GM23338 (cell line): ENCODE measurements around the gene ATG4A. TPM values are rescaled to one million over a fixed set of nuclear protein-coding genes. Genes with fewer than 3 reads are reported as not detected.

Source experiments
- ATAC-seq: fragments of 200-7000 bp; cut with Tn5 transposase; 3 replicates; pipeline ENCODE4 v1.9.1; 2020
- DNase-seq: peaks from one replicate; pipeline ENCODE4 v3.0.0-alpha.2; 2015; ENCODE audit warnings: low spot score
- H2AFZ ChIP-seq: fragments of 200-600 bp; sonication (generic); 2 replicates; pipeline ENCODE4 v1.8.0; 2016; ENCODE audit warnings: antibody characterized with exemption, mild to moderate bottlenecking, moderate library complexity
- H3F3A ChIP-seq: fragments of 200-600 bp; sonication (generic); replicated peaks from 2 replicates; pipeline ENCODE4 v1.8.0; 2017; ENCODE audit warnings: antibody characterized with exemption, mixed run types, low read depth
- H3K27ac ChIP-seq: fragments of 200-600 bp; sonication (generic); 2 replicates; pipeline ENCODE4 v1.6.1; 2016; ENCODE audit warnings: low read depth
- H3K27me3 ChIP-seq: fragments of 200-600 bp; sonication (generic); 2 replicates; pipeline ENCODE4 v1.8.0; 2016; ENCODE audit warnings: mild to moderate bottlenecking, mixed run types, moderate library complexity; ENCODE audit not compliant: insufficient read depth
- H3K36me3 ChIP-seq: fragments of 200-600 bp; sonication (generic); 2 replicates; pipeline ENCODE4 v1.8.0; 2016; ENCODE audit warnings: mild to moderate bottlenecking; ENCODE audit not compliant: insufficient read depth
- H3K4me1 ChIP-seq: fragments of 200-600 bp; sonication (generic); 2 replicates; pipeline ENCODE4 v1.8.0; 2016; ENCODE audit warnings: mild to moderate bottlenecking, moderate library complexity; ENCODE audit not compliant: insufficient read depth
- H3K4me2 ChIP-seq: fragments of 200-600 bp; sonication (generic); 2 replicates; pipeline ENCODE4 v1.7.1; 2017; ENCODE audit warnings: mixed run types
- H3K4me3 ChIP-seq: fragments of 200-600 bp; sonication (generic); 2 replicates; pipeline ENCODE4 v1.6.1; 2016; ENCODE audit warnings: mixed run types
- H3K79me2 ChIP-seq: fragments of 200-600 bp; sonication (generic); replicated peaks from 2 replicates; pipeline ENCODE4 v1.8.0; 2017; ENCODE audit warnings: mild to moderate bottlenecking; ENCODE audit not compliant: insufficient read depth
- H3K9me2 ChIP-seq: fragments of 200-600 bp; sonication (generic); 2 replicates; pipeline ENCODE4 v1.8.0; 2017; ENCODE audit not compliant: insufficient read depth
- H4K20me1 ChIP-seq: fragments of 200-600 bp; sonication (generic); replicated peaks from 2 replicates; pipeline ENCODE4 v1.8.0; 2017; ENCODE audit warnings: mild to moderate bottlenecking; ENCODE audit not compliant: insufficient read depth
- H3K27ac Mint-ChIP-seq: 2 replicates; pipeline ENCODE4 v1.8.0; 2020; ENCODE audit warnings: inconsistent platforms, mild to moderate bottlenecking, moderate library complexity, mixed read lengths
- H3K27me3 Mint-ChIP-seq: 3 replicates; pipeline ENCODE4 v1.8.0; 2022; ENCODE audit warnings: low read depth, mild to moderate bottlenecking, moderate library complexity, mixed read lengths, inconsistent platforms; ENCODE audit not compliant: insufficient read depth, poor library complexity
- H3K36me3 Mint-ChIP-seq: 3 replicates; pipeline ENCODE4 v1.8.0; 2021; ENCODE audit warnings: low read depth, mild to moderate bottlenecking, inconsistent platforms, moderate library complexity, mixed read lengths
- H3K4me1 Mint-ChIP-seq: 3 replicates; pipeline ENCODE4 v1.8.0; 2020; ENCODE audit warnings: mild to moderate bottlenecking, inconsistent platforms, mixed read lengths
- H3K4me3 Mint-ChIP-seq: 3 replicates; pipeline ENCODE4 v1.8.0; 2021; ENCODE audit warnings: moderate library complexity, mild to moderate bottlenecking, inconsistent platforms, mixed read lengths
- H3K9me3 Mint-ChIP-seq: 3 replicates; pipeline ENCODE4 v1.8.0; 2020; ENCODE audit warnings: moderate library complexity, mild to moderate bottlenecking, inconsistent platforms, mixed read lengths
- CREB1 ChIP-seq: fragments of 250-450 bp; sonication (Bioruptor Pico); IDR thresholded peaks from 2 replicates; pipeline ENCODE4 v1.5.0; 2020; ENCODE audit warnings: low read depth, mild to moderate bottlenecking, moderate library complexity
- EZH2 ChIP-seq: fragments of 200-600 bp; sonication (generic); IDR thresholded peaks from one replicate; pipeline ENCODE4 v1.8.0; 2017; ENCODE audit warnings: antibody characterized with exemption, mild to moderate bottlenecking, low read depth; ENCODE audit not compliant: unreplicated experiment
- EZH2phosphoT487 ChIP-seq: fragments of 200-600 bp; sonication (generic); IDR thresholded peaks from one replicate; pipeline ENCODE4 v1.8.1; 2018; ENCODE audit warnings: antibody characterized with exemption; ENCODE audit not compliant: unreplicated experiment
- JUNB ChIP-seq: IDR thresholded peaks from one replicate; pipeline ENCODE4 v1.6.1; 2016; ENCODE audit warnings: antibody characterized with exemption; ENCODE audit not compliant: unreplicated experiment
- NANOG ChIP-seq: IDR thresholded peaks from 2 replicates; pipeline ENCODE4 v1.6.1; 2016; ENCODE audit warnings: antibody characterized with exemption, borderline replicate concordance
- POLR2AphosphoS5 ChIP-seq: IDR thresholded peaks from 2 replicates; pipeline ENCODE4 v1.6.1; 2016; ENCODE audit warnings: antibody characterized with exemption, low read depth
- STAT1 ChIP-seq: IDR thresholded peaks from one replicate; pipeline ENCODE4 v1.6.1; 2016; ENCODE audit warnings: antibody characterized with exemption; ENCODE audit not compliant: unreplicated experiment
- ZNF114 ChIP-seq: fragments of 250-450 bp; sonication (Bioruptor Pico); IDR thresholded peaks from 2 replicates; pipeline ENCODE4 v1.5.0; 2020; ENCODE audit warnings: mild to moderate bottlenecking, moderate library complexity
- ZNF331 ChIP-seq: fragments of 250-450 bp; sonication (Bioruptor Pico); IDR thresholded peaks from 2 replicates; pipeline ENCODE4 v1.5.0; 2020; ENCODE audit warnings: low read depth, mild to moderate bottlenecking, moderate library complexity
- polyA plus RNA-seq: library from polyadenylated mRNA; unstranded; fragments of >200 nt; fragmentation: Nextera tagmentation; extraction: Ambion mirVana; gene quantifications from 2 replicates; pipeline ENCODE4 v1.2.1, GENCODE V29; 2016
- total RNA-seq: library from RNA; depleted of rRNA; stranded (reverse); fragments of >200 nt; shearing (Covaris generic); gene quantifications from 2 replicates; pipeline ENCODE4 v1.2.3, GENCODE V29; 2014
- TF ChIP-seq, protein P1 (sequence below): IDR thresholded peaks from one replicate; pipeline ENCODE4 v1.6.1; 2018; ENCODE audit warnings: antibody characterized with exemption; ENCODE audit not compliant: unreplicated experiment
- TF ChIP-seq, protein P2 (sequence below), 2 experiments: fragments of 200-600 bp in 1 of 2; sonication (generic) in 1 of 2; conservative IDR thresholded peaks; 2 replicates each; pipeline versions ENCODE4 v1.5.1 to v1.6.1; 2016 to 2017; ENCODE audit warnings: antibody characterized with exemption in 2 of 2, low read depth in 2 of 2, mild to moderate bottlenecking in 2 of 2, moderate library complexity in 1 of 2
- TF ChIP-seq, protein P3 (sequence below): fragments of 250-450 bp; sonication (Bioruptor Pico); IDR thresholded peaks from 2 replicates; pipeline ENCODE4 v1.5.0; 2020; ENCODE audit warnings: mild to moderate bottlenecking, moderate library complexity
- TF ChIP-seq, protein P4 (sequence below): IDR thresholded peaks from 2 replicates; pipeline ENCODE4 v1.6.1; 2016; ENCODE audit warnings: antibody characterized with exemption

Gene ATG4A
- total and polyA plus RNA-seq, 2 experiments from 2014 or later, result 2.1 to 2.8 TPM

DNA sequence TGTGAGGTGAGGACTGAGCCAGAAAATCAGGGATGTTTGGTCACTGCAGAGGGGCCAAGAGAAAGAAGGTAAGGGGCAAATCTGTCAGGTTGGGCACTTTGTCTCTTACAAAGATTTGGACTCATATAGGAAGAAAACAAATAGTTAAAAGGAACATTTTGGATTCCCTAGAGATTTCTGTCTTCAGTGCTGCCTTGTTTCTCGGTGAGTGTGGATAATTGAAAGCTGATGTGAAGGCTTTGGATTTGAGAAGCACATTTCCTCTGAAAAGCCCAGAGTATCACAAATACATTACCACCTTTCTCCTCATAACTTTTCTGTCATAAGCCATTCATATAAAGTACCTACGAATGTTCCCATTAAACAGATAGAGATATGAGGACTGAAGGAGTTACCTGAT lies 107.5 kb downstream of the ATG4A start:
- no peak overlapping the region for H3K4me3 Mint-ChIP-seq
- Histone ChIP-seq H3K27ac (no peak overlapping the region), H3K4me1 (no peaks in the 10 kb centered on the region), H3F3A (no peaks in the 10 kb centered on the region), H3K27me3 (no peaks in the 10 kb centered on the region), H3K9me2 (no peaks in the 10 kb centered on the region), H4K20me1 (no peaks in the 10 kb centered on the region), H3K36me3 (no peaks in the 10 kb centered on the region), H3K4me2 (no peak overlapping the region), H2AFZ (no peak overlapping the region), H3K79me2 (no peaks in the 10 kb centered on the region), H3K4me3 (no peak overlapping the region)
- no peaks in the 10 kb centered on the region for H3K9me3 Mint-ChIP-seq
- TF ChIP-seq, protein P1, sequence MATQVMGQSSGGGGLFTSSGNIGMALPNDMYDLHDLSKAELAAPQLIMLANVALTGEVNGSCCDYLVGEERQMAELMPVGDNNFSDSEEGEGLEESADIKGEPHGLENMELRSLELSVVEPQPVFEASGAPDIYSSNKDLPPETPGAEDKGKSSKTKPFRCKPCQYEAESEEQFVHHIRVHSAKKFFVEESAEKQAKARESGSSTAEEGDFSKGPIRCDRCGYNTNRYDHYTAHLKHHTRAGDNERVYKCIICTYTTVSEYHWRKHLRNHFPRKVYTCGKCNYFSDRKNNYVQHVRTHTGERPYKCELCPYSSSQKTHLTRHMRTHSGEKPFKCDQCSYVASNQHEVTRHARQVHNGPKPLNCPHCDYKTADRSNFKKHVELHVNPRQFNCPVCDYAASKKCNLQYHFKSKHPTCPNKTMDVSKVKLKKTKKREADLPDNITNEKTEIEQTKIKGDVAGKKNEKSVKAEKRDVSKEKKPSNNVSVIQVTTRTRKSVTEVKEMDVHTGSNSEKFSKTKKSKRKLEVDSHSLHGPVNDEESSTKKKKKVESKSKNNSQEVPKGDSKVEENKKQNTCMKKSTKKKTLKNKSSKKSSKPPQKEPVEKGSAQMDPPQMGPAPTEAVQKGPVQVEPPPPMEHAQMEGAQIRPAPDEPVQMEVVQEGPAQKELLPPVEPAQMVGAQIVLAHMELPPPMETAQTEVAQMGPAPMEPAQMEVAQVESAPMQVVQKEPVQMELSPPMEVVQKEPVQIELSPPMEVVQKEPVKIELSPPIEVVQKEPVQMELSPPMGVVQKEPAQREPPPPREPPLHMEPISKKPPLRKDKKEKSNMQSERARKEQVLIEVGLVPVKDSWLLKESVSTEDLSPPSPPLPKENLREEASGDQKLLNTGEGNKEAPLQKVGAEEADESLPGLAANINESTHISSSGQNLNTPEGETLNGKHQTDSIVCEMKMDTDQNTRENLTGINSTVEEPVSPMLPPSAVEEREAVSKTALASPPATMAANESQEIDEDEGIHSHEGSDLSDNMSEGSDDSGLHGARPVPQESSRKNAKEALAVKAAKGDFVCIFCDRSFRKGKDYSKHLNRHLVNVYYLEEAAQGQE, result no peak
- TF ChIP-seq JUNB, result no peak
- TF ChIP-seq ZNF114 (CRISPR knock-in tag), result no peak
- no peak for TF ChIP-seq EZH2phosphoT487
- no peak for TF ChIP-seq ZNF331 (CRISPR knock-in tag)
- TF ChIP-seq STAT1, result no peak
- TF ChIP-seq EZH2, result no peak
- TF ChIP-seq, protein P2, sequence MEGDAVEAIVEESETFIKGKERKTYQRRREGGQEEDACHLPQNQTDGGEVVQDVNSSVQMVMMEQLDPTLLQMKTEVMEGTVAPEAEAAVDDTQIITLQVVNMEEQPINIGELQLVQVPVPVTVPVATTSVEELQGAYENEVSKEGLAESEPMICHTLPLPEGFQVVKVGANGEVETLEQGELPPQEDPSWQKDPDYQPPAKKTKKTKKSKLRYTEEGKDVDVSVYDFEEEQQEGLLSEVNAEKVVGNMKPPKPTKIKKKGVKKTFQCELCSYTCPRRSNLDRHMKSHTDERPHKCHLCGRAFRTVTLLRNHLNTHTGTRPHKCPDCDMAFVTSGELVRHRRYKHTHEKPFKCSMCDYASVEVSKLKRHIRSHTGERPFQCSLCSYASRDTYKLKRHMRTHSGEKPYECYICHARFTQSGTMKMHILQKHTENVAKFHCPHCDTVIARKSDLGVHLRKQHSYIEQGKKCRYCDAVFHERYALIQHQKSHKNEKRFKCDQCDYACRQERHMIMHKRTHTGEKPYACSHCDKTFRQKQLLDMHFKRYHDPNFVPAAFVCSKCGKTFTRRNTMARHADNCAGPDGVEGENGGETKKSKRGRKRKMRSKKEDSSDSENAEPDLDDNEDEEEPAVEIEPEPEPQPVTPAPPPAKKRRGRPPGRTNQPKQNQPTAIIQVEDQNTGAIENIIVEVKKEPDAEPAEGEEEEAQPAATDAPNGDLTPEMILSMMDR (conservative IDR thresholded peaks at IDR 0.05; ENCODE audit: low read depth in 2 of 2), result no peak
- no peak for TF ChIP-seq CREB1 (CRISPR knock-in tag)
- TF ChIP-seq NANOG, result no peak
- no peak for TF ChIP-seq POLR2AphosphoS5
- TF ChIP-seq, protein P3, sequence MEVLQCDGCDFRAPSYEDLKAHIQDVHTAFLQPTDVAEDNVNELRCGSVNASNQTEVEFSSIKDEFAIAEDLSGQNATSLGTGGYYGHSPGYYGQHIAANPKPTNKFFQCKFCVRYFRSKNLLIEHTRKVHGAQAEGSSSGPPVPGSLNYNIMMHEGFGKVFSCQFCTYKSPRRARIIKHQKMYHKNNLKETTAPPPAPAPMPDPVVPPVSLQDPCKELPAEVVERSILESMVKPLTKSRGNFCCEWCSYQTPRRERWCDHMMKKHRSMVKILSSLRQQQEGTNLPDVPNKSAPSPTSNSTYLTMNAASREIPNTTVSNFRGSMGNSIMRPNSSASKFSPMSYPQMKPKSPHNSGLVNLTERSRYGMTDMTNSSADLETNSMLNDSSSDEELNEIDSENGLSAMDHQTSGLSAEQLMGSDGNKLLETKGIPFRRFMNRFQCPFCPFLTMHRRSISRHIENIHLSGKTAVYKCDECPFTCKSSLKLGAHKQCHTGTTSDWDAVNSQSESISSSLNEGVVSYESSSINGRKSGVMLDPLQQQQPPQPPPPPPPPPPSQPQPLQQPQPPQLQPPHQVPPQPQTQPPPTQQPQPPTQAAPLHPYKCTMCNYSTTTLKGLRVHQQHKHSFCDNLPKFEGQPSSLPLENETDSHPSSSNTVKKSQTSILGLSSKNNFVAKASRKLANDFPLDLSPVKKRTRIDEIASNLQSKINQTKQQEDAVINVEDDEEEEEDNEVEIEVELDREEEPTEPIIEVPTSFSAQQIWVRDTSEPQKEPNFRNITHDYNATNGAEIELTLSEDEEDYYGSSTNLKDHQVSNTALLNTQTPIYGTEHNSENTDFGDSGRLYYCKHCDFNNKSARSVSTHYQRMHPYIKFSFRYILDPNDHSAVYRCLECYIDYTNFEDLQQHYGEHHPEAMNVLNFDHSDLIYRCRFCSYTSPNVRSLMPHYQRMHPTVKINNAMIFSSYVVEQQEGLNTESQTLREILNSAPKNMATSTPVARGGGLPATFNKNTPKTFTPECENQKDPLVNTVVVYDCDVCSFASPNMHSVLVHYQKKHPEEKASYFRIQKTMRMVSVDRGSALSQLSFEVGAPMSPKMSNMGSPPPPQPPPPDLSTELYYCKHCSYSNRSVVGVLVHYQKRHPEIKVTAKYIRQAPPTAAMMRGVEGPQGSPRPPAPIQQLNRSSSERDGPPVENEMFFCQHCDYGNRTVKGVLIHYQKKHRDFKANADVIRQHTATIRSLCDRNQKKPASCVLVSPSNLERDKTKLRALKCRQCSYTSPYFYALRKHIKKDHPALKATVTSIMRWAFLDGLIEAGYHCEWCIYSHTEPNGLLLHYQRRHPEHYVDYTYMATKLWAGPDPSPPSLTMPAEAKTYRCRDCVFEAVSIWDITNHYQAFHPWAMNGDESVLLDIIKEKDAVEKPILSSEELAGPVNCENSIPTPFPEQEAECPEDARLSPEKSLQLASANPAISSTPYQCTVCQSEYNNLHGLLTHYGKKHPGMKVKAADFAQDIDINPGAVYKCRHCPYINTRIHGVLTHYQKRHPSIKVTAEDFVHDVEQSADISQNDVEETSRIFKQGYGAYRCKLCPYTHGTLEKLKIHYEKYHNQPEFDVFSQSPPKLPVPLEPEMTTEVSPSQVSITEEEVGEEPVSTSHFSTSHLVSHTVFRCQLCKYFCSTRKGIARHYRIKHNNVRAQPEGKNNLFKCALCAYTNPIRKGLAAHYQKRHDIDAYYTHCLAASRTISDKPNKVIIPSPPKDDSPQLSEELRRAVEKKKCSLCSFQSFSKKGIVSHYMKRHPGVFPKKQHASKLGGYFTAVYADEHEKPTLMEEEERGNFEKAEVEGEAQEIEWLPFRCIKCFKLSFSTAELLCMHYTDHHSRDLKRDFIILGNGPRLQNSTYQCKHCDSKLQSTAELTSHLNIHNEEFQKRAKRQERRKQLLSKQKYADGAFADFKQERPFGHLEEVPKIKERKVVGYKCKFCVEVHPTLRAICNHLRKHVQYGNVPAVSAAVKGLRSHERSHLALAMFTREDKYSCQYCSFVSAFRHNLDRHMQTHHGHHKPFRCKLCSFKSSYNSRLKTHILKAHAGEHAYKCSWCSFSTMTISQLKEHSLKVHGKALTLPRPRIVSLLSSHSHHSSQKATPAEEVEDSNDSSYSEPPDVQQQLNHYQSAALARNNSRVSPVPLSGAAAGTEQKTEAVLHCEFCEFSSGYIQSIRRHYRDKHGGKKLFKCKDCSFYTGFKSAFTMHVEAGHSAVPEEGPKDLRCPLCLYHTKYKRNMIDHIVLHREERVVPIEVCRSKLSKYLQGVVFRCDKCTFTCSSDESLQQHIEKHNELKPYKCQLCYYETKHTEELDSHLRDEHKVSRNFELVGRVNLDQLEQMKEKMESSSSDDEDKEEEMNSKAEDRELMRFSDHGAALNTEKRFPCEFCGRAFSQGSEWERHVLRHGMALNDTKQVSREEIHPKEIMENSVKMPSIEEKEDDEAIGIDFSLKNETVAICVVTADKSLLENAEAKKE (CRISPR knock-in tag), result no peak
- TF ChIP-seq, protein P4, sequence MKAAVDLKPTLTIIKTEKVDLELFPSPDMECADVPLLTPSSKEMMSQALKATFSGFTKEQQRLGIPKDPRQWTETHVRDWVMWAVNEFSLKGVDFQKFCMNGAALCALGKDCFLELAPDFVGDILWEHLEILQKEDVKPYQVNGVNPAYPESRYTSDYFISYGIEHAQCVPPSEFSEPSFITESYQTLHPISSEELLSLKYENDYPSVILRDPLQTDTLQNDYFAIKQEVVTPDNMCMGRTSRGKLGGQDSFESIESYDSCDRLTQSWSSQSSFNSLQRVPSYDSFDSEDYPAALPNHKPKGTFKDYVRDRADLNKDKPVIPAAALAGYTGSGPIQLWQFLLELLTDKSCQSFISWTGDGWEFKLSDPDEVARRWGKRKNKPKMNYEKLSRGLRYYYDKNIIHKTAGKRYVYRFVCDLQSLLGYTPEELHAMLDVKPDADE, result no peak
- no peak for ATAC-seq
- no peaks in the 10 kb centered on the region for H3K36me3 Mint-ChIP-seq
- no peaks in the 10 kb centered on the region for H3K4me1 Mint-ChIP-seq
- no peaks in the 10 kb centered on the region for H3K27me3 Mint-ChIP-seq
- DNase-seq, result no peak
- no peak overlapping the region for H3K27ac Mint-ChIP-seq
